HL-60 (cell line): ENCODE measurements around the gene GNAQ.

Experiments used
- POLR2AphosphoS5 ChIP-seq: IDR thresholded peaks from 2 replicates; pipeline ENCODE4 v1.6.1; 2012; ENCODE audit warnings: low read depth
- SPI1 ChIP-seq: IDR thresholded peaks from 2 replicates; pipeline ENCODE4 v1.6.1; 2012; ENCODE audit warnings: low read depth, mild to moderate bottlenecking, borderline replicate concordance
- TF ChIP-seq, protein P1 (sequence below): IDR thresholded peaks from one replicate; pipeline ENCODE4 v1.5.1; 2011; ENCODE audit warnings: low read length, control low read depth, inconsistent platforms; ENCODE audit not compliant: insufficient read depth
- TF ChIP-seq, protein P2 (sequence below): IDR thresholded peaks from 2 replicates; pipeline ENCODE4 v1.6.1; 2012; ENCODE audit warnings: low read depth; ENCODE audit not compliant: insufficient replicate concordance

- TF ChIP-seq, protein P1, sequence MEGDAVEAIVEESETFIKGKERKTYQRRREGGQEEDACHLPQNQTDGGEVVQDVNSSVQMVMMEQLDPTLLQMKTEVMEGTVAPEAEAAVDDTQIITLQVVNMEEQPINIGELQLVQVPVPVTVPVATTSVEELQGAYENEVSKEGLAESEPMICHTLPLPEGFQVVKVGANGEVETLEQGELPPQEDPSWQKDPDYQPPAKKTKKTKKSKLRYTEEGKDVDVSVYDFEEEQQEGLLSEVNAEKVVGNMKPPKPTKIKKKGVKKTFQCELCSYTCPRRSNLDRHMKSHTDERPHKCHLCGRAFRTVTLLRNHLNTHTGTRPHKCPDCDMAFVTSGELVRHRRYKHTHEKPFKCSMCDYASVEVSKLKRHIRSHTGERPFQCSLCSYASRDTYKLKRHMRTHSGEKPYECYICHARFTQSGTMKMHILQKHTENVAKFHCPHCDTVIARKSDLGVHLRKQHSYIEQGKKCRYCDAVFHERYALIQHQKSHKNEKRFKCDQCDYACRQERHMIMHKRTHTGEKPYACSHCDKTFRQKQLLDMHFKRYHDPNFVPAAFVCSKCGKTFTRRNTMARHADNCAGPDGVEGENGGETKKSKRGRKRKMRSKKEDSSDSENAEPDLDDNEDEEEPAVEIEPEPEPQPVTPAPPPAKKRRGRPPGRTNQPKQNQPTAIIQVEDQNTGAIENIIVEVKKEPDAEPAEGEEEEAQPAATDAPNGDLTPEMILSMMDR: no peak
- TF ChIP-seq, protein P2, sequence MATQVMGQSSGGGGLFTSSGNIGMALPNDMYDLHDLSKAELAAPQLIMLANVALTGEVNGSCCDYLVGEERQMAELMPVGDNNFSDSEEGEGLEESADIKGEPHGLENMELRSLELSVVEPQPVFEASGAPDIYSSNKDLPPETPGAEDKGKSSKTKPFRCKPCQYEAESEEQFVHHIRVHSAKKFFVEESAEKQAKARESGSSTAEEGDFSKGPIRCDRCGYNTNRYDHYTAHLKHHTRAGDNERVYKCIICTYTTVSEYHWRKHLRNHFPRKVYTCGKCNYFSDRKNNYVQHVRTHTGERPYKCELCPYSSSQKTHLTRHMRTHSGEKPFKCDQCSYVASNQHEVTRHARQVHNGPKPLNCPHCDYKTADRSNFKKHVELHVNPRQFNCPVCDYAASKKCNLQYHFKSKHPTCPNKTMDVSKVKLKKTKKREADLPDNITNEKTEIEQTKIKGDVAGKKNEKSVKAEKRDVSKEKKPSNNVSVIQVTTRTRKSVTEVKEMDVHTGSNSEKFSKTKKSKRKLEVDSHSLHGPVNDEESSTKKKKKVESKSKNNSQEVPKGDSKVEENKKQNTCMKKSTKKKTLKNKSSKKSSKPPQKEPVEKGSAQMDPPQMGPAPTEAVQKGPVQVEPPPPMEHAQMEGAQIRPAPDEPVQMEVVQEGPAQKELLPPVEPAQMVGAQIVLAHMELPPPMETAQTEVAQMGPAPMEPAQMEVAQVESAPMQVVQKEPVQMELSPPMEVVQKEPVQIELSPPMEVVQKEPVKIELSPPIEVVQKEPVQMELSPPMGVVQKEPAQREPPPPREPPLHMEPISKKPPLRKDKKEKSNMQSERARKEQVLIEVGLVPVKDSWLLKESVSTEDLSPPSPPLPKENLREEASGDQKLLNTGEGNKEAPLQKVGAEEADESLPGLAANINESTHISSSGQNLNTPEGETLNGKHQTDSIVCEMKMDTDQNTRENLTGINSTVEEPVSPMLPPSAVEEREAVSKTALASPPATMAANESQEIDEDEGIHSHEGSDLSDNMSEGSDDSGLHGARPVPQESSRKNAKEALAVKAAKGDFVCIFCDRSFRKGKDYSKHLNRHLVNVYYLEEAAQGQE: no peak
- TF ChIP-seq POLR2AphosphoS5 (no peak), SPI1 (no peak)
Observed at GRCh38 chr9:77954013-77954665, 77.5 kb downstream of the GNAQ start.
